GM18870 (cell line): ENCODE results near the gene GNLY.
"Not testable (repeated sequence)": the region's sequence is repeated elsewhere in the genome, so short reads cannot be mapped to it uniquely, and the experiment has no call there.

Experiments used
- ATAC-seq: cut with Tn5 transposase; IDR thresholded peaks from one replicate; pipeline ENCODE4 v1.9.1; 2021; ENCODE audit warnings: moderate library complexity; ENCODE audit not compliant: unreplicated experiment

GNLY gene

GRCh38 chr2:85663594-85664565 lies 30.3 kb upstream of the GNLY start:
- no peak for ATAC-seq

- ATAC-seq, result no peak
Measured at GRCh38 chr2:85665264-85665937, 28.8 kb upstream of the GNLY start.

- ATAC-seq, result no peak
Measured at GRCh38 chr2:85666016-85666415, 28.1 kb upstream of the GNLY start.

GRCh38 chr2:85666435-85667316 lies 27.5 kb upstream of the GNLY start:
- ATAC-seq, result no peak

- ATAC-seq, result no peak
Measured at GRCh38 chr2:85667561-85668008, 26.6 kb upstream of the GNLY start.

GRCh38 chr2:85668009-85668856 lies 25.9 kb upstream of the GNLY start, which contains the start of gene SFTPB:
TSS of gene SFTPB (minus strand) at chr2:85668199. CDS start at chr2:85668183, 16 bp downstream.
- no peak for ATAC-seq

GRCh38 chr2:85668857-85669142 lies 25.4 kb upstream of the GNLY start:
- ATAC-seq, result no peak

- peak; percentile 69 for ATAC-seq
Measured at GRCh38 chr2:85669549-85669948, 24.6 kb upstream of the GNLY start.

GRCh38 chr2:85670416-85670815 lies 23.7 kb upstream of the GNLY start:
- not testable (repeated sequence) for ATAC-seq

- no peak for ATAC-seq
Measured at GRCh38 chr2:85672456-85672855, 21.7 kb upstream of the GNLY start.

- no peak for ATAC-seq
Measured at GRCh38 chr2:85673716-85674375, 20.3 kb upstream of the GNLY start.

GRCh38 chr2:85674417-85674816 lies 19.7 kb upstream of the GNLY start:
- no peak for ATAC-seq

GRCh38 chr2:85675427-85675826 lies 18.7 kb upstream of the GNLY start:
- ATAC-seq, result no peak

- no peak for ATAC-seq
Measured at GRCh38 chr2:85675866-85676548, 18.2 kb upstream of the GNLY start.

GRCh38 chr2:85678377-85678776 lies 15.8 kb upstream of the GNLY start:
- no peak for ATAC-seq

GRCh38 chr2:85678794-85679672 lies 15.1 kb upstream of the GNLY start:
- ATAC-seq, result no peak

- ATAC-seq, result no peak
Measured at GRCh38 chr2:85680707-85681371, 13.3 kb upstream of the GNLY start.

- ATAC-seq, result no peak
Measured at GRCh38 chr2:85681372-85681763, 12.8 kb upstream of the GNLY start.
